Measurements from ENCODE around the gene ZNF519.
"Not testable (repeated sequence)": the region's sequence is repeated elsewhere in the genome, so short reads cannot be mapped to it uniquely, and the experiment has no call there.

The ZNF519 gene

GRCh38 chr18:14147935-14148865, 16.0 kb upstream of the ZNF519 start:
- DNase-seq = not testable (repeated sequence)

- DNase-seq = not testable (repeated sequence)
Observed at GRCh38 chr18:14146771-14147170, 14.5 kb upstream of the ZNF519 start.

GRCh38 chr18:14145581-14146338, 13.5 kb upstream of the ZNF519 start:
- not testable (repeated sequence) for DNase-seq

- DNase-seq = not testable (repeated sequence)
Observed at GRCh38 chr18:14145021-14145420, 12.8 kb upstream of the ZNF519 start.

DNA sequence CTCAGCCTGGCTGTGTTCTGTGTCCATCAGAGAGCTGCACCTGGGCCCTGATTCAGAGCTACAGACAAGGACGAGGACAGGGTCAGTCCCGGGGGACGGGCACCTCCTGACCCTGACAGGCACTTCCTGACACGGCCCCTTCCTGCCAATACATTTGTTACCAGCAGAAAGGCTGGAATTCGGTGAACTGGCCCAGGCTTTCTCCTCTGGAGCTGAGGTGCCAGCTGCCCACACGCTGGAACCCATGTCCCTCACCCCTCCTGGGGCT, 12.3 kb upstream of the ZNF519 start:
- DNase-seq = no peak

DNA sequence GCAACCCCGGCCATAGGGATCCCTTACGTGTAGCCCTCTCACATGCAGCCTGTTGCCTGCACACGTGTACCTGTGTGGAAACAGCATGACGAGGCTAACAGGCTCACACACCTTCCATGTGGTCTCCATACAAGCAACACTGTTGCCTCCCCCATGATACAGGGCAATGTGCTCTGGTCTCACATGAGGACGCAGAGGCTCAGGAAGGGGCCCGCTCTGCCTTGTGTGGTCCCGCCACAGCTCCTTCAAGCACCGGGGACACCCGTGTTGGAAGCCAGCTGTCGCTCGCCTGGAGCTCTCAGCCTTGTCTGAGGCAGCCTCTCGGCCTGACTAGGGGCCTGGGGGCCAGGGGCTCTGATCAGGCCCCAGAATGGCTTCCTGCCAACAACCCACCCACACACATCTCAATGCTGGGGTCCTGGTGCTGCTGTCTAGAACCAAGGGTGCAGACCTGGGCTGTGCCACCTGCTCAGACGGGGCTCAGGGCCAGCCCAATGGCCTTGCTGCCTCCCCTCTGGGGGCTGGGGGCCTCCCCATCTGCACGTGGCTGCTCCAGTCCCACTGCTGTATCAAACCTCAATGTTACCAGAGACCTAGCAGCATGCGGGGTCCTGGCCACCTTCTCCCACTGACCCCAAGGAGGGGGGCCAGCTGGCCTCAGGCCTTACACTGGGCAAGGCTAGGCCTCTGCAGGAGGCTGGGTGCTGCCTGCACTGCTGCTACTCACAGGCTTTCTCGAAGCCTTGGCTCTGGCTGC, 11.8 kb upstream of the ZNF519 start:
- DNase-seq = not testable (repeated sequence)

DNA sequence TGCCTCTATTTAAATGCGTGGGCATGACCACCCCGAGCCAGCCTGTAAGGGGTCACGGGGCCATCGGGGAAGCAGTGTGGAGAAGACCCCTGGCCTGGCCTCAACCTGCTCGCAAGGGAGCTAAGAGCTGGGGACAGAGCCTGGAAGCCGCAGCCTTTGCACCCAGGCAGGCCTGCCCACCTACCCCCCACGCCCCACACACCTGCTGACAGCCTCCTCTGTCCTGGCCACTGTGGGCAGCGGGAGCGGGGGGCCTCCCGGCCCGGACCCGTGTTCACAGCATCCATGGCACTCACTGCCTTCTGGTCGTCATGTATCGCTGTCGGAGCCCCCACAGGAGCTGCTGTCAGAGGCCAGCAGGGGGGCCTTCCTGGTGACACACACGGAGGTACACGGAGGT, 11.2 kb upstream of the ZNF519 start:
- not testable (repeated sequence) for DNase-seq

GRCh38 chr18:14142177-14142576, 9.9 kb upstream of the ZNF519 start:
- not testable (repeated sequence) for DNase-seq

DNA sequence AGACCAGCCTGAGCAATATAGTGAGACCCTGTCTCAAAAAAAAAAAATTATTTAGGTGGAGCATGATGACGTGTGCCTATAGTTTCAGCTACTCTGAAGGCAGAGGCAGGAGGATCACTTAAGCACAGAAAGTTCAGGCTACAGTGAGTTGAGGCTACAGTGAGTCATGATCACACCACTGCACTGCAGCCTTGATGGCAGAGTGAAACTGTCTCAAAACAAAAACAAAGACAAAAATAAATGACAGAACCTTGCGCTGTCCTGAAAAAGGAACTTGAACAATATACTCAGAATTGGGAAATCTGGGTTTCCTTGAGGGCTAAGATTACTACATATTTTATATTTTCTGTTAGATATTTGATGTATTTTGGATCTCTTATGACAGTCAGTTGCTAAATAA, 7.3 kb upstream of the ZNF519 start:
- not testable (repeated sequence) for DNase-seq

DNA sequence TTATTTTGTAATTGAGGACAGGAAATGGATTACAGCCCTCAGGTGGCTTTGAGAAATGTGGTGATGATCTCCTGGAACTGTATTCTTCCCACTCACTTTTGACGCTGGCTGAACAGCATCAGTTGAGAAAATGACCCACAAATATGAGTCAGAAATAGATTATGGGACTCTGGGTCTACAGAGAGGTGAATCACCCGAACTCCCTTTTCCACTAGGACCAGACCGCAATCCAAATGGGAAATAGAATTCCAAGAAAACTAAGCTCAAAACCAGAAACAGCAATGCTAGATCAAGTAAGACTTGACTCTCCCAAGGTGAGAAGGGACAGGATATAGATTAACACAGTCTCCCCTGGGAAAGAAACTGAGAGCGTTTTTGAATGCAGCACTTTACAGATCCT, 5.7 kb upstream of the ZNF519 start:
- DNase-seq = not testable (repeated sequence)

DNA sequence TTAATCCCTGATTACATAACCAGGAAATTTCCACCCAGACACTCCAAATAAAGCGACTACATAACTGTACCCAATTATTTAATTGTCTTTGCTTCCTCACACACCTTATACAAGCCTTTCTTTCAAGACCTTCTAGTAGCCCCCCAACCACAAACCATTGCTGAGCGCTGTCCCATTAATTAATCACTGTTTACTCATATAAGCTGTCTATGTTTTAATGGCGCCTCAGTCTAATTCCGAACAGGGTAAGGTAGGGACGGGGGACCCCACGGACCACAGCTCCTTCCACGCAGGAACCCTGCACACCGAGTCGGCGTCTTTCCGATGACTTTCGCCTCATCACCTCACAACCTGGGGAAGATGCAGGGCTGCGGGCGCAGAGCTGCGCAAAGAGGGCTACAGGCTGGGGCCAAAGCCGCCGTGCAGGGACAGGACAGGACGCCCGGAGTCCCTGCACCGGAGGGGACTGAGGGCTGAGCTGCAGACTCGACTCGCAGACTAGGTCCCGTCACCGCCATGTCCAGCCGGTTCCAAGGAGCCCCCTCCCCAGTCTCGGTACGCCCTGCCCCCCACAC, 452 bp downstream of the ZNF519 start:
- not testable (repeated sequence) for DNase-seq

- DNase-seq = not testable (repeated sequence)
Observed at GRCh38 chr18:14130804-14131203, 1.4 kb downstream of the ZNF519 start.

GRCh38 chr18:14124689-14125088, 7.5 kb downstream of the ZNF519 start:
- DNase-seq = no peak

GRCh38 chr18:14122097-14122496, 10.1 kb downstream of the ZNF519 start:
- DNase-seq = no peak

DNA sequence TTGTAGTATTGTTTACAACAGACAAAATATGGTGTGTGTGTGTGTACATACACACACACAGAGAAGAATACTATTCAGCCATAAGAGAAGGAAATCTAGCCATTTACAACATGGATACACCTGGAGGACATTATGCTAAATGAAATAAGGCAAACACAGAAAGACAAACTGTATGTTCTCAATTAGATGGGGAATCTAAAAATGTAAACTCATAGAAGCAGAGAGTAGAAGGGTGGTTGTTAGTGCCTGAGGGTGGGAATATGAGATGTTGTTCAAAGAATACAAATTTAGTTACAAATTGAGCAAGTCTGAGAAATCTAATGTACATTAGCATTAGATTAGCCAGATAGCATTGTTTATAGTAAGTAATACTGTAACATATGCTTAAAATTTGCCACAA, 11.3 kb downstream of the ZNF519 start:
- no peak for DNase-seq

DNA sequence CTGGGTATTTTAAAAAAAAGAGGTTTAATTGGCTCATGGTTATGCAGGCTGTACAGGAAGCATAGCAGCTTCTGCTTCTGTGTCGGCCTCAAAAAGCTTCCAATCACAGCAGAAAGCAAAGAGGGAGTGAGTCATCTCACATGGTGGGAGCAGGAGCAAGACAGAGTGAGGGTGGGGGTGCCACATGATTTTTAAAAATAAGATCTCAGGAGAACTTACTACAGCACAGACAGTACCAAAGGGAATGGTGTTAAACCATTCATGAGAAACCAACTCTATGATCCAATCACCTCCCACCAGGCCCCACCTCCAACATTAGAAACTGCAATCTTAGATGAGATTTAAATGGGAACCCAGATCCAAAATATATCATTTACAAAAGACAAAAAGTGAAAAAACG, 14.6 kb downstream of the ZNF519 start:
- no peak for DNase-seq

DNA sequence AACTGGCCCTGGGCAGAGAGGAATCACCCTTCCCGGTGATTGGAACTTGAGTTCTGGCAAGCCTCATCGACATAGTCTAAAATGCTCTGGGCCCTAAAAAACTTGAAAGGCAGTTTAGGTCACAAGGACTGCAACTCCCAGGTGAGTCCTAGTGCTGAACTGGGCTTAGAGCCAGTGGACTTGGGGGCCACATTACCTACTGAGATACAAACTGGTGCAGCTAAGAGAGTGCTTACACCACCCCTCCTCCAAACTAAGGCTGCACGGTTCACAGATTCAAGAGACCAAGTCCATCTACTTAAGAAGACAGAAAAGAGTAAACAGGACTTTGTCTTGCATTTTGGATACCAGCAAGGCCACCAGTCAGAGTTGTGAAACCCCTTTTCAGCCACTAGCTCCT, 25.3 kb downstream of the ZNF519 start:
- DNase-seq = no peak

DNA sequence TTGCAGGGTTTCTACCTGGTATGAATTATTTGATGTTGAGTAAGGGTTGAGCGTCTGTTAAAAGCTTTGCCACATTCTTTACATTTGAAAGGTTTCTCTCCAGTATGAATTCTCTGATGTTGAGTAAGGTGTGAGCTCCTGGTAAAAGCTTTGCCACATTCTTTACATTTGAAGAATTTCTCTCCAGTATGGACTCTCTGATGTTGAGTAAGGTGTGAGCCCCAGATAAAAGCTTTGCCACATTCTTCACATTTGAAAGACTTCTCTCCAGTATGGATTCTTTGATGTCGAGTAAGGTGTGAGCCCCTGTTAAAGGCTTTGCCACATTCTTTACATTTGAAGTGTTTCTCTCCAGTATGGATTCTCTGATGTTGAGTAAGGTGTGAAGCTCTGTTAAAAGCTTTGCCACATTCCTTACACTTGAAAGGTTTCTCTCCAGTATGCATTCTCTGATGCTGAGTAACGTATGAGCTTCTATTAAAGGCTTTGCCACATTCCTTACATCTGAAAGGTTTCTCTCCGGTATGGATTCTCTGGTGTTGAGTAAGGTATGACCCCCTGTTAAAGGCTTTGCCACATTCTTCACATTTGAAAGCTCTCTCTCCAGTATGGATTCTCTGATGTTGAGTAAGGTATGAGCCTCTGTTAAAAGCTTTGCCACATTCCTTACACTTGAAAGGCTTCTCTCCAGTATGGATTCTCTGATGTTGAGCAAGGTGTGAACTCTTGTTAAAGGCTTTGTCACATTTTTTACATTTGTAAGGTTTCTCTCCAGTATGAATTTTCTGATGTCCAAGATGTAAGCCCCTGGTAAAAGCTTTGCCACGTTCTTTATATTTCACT, 27.1 kb downstream of the ZNF519 start:
- DNase-seq = no peak

DNA sequence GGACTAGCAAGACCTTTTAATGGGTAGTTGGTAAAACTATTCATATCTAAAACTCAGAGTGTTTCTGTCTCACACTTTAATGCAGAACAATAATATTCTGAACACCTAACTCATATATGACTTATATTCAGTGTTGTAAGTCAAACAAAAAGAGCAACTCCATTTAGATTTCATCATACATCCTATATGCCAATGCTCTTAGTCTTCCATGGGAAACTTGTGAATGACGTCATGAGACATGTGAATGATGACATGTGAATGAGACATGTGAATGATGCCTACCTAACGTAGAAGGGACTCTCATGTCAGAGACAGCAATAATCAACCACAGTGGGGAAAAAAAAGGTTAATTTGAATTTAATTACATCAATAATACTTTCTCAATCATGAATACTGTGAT, 28.0 kb downstream of the ZNF519 start:
- DNase-seq = no peak

DNA sequence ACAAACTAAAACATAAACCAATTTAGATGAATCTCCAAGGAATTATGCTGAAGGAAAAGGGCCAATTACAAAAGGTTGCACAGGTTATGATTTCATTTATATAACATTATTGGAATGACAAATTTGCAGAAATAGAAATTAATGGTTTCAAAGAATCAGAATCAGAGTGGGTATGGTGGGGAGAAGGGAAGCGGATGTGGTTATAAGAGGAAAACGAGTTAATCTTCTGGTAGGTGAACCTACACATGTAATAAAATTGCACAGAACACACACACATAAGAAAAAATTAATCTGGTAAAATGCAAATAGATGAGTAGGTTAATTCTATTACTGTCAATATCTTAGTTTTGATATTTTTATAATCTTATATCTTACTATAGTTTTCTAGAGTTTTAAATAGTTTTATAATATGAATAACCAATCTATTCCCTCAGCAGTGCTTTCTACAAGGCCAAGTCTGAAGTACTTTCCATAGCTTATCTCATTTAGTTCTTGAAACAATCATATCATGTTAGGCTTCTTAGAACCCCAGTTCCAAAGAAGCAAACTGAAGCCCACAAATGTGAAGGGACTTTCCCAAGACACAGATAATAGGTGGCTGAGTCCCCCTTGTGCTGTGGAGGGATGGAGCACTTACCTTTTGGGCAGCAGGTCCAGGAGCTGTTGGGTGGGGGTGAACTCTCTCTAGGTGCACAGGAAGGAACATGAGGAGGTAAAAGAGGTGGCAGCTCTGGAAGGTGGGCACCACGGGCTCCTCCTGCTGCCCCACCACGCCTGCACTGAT, 31.5 kb downstream of the ZNF519 start:
- peak in 1 of 5 experiments; percentile 72 for DNase-seq

DNA sequence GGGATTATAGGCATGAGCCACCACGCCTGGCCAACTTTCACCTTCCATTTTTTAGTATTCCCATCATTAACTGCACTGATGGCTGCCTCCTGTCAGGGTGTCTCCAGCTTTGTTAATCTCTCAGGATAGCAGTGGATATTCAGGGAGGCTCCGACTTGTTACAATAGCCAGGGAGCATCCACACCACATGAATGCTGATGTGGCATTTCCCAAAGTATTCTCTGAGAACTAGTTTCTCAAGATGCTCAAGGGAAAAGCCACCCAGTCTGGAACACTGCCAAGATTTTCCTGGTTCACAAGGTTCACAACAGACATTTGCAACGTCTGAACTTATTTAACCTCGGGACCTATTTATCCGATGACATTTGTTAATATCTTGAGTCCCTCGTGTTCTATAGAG, 33.8 kb downstream of the ZNF519 start:
- no peak for DNase-seq
